Endothelial cell of umbilical vein (primary cell): ENCODE results near the gene HERPUD1. TPM values are rescaled to one million over a fixed set of nuclear protein-coding genes. Genes with fewer than 3 reads are reported as not detected.

Experiments used
- BruUV-seq: library from RNA; stranded (reverse); fragments of 400-500 nt; replicated peaks from 2 replicates; lab custom pipeline; 2021; lab: Mats Ljungman, UMichigan
- CTCF ChIA-PET: fragments of 300-600, 350-600 bp; sonication (Branson Sonifier 250); formaldehyde crosslinking; loops from one replicate; lab custom pipeline; 2021; ENCODE audit warnings: antibody characterized with exemption, inconsistent platforms; lab: Charles Lee
- POLR2A ChIA-PET: fragments of 300-600, 350-600 bp; sonication (Branson Sonifier 250); formaldehyde crosslinking; loops from one replicate; lab custom pipeline; 2021; ENCODE audit warnings: antibody characterized with exemption, inconsistent platforms; lab: Charles Lee
- DNase-seq: peaks from one replicate; pipeline ENCODE4 v3.0.0-alpha.2; 2011; ENCODE audit warnings: low read depth, low spot score
- FAIRE-seq: peaks from 2 replicates; lab custom pipeline; 2011; peaks lifted over from hg19 to GRCh38; lab: Jason Lieb, UNC
- H2AFZ ChIP-seq: 2 replicates; pipeline ENCODE4 v1.6.0; 2012; ENCODE audit warnings: low read depth, low read length, control low read depth, inconsistent platforms
- H3K27ac ChIP-seq: 2 replicates; pipeline ENCODE4 v1.5.1; 2011; ENCODE audit warnings: low read depth, mild to moderate bottlenecking, control low read depth, low read length, moderate library complexity; ENCODE audit not compliant: insufficient read depth
- H3K27me3 ChIP-seq, 2 experiments: 2 replicates each; pipeline versions ENCODE4 v1.6.0 to v1.6.1; 2011; ENCODE audit warnings: low read length in 2 of 2, mixed read lengths in 1 of 2; ENCODE audit not compliant: control insufficient read depth in 2 of 2, insufficient read depth in 2 of 2
- H3K36me3 ChIP-seq, 2 experiments: 2 replicates in 1 of 2; 3 replicates in 1 of 2; pipeline ENCODE4 v1.5.1; 2011; ENCODE audit warnings: low read length in 2 of 2, mild to moderate bottlenecking in 1 of 2, moderate library complexity in 1 of 2; ENCODE audit not compliant: control insufficient read depth in 2 of 2, insufficient read depth in 2 of 2; ENCODE audit errors: extremely low read depth in 1 of 2
- H3K4me1 ChIP-seq: 3 replicates; pipeline ENCODE4 v1.5.1; 2011; ENCODE audit warnings: mild to moderate bottlenecking, low read length; ENCODE audit not compliant: control insufficient read depth, insufficient read depth; ENCODE audit errors: extremely low read depth
- H3K4me2 ChIP-seq: 2 replicates; pipeline ENCODE4 v1.6.1; 2011; ENCODE audit warnings: low read length, control low read depth, mixed read lengths; ENCODE audit not compliant: insufficient read depth
- H3K4me3 ChIP-seq, 3 experiments: fragments of 200-600 bp in 1 of 3; sonication (generic), shearing (Covaris generic) in 1 of 3; replicated peaks in 1 of 3; 2 replicates each; pipeline ENCODE4 v1.5.1; 2011 to 2016; ENCODE audit warnings: control low read depth in 3 of 3, low read length in 3 of 3, mild to moderate bottlenecking in 2 of 3, inconsistent platforms in 1 of 3, low read depth in 1 of 3, moderate library complexity in 1 of 3; ENCODE audit not compliant: insufficient read depth in 1 of 3
- H3K79me2 ChIP-seq: 2 replicates; pipeline ENCODE4 v1.6.0; 2012; ENCODE audit warnings: low read length, inconsistent platforms; ENCODE audit not compliant: control insufficient read depth, insufficient read depth
- H3K9ac ChIP-seq: replicated peaks from 2 replicates; pipeline ENCODE3; 2011; ENCODE audit warnings: low read length, control low read depth; ENCODE audit not compliant: insufficient read depth; ENCODE audit errors: extremely low read depth
- H3K9me1 ChIP-seq: replicated peaks from 3 replicates; pipeline ENCODE4 v1.6.0; 2011; ENCODE audit warnings: mild to moderate bottlenecking, low read length; ENCODE audit not compliant: control insufficient read depth, insufficient read depth; ENCODE audit errors: extremely low read depth
- H3K9me3 ChIP-seq: replicated peaks from 2 replicates; pipeline ENCODE4 v1.5.1; 2012; ENCODE audit warnings: low read length, inconsistent platforms; ENCODE audit not compliant: control insufficient read depth, insufficient read depth
- H4K20me1 ChIP-seq: replicated peaks from 2 replicates; pipeline ENCODE3; 2011; ENCODE audit warnings: mild to moderate bottlenecking, low read length; ENCODE audit not compliant: control insufficient read depth, insufficient read depth; ENCODE audit errors: extremely low read depth
- EZH2 ChIP-seq: IDR thresholded peaks from 2 replicates; pipeline ENCODE4 v1.6.1; 2012; ENCODE audit warnings: borderline replicate concordance, low read depth, mild to moderate bottlenecking, moderate library complexity, low read length, inconsistent platforms; ENCODE audit not compliant: severe bottlenecking
- FOS ChIP-seq: IDR thresholded peaks from 2 replicates; pipeline ENCODE4 v1.6.1; 2011; ENCODE audit warnings: mild to moderate bottlenecking, low read length, moderate library complexity, borderline replicate concordance; ENCODE audit not compliant: insufficient read depth
- GATA2 ChIP-seq: IDR thresholded peaks from 2 replicates; pipeline ENCODE4 v1.7.0; 2011; ENCODE audit warnings: low read depth, mild to moderate bottlenecking, moderate library complexity, mixed read lengths, low read length; ENCODE audit not compliant: insufficient read length, insufficient read depth
- JUN ChIP-seq: IDR thresholded peaks from 2 replicates; pipeline ENCODE4 v1.6.1; 2011; ENCODE audit warnings: borderline replicate concordance, low read depth; ENCODE audit not compliant: insufficient read length, insufficient read depth
- MYC ChIP-seq: IDR thresholded peaks from one replicate; pipeline ENCODE4 v1.6.1; 2011; ENCODE audit warnings: mild to moderate bottlenecking, low read depth, low read length
- POLR2A ChIP-seq: IDR thresholded peaks from 2 replicates; pipeline ENCODE4 v1.6.1; 2012; ENCODE audit warnings: low read depth, mild to moderate bottlenecking, control low read depth, low read length
- POLR2AphosphoS5 ChIP-seq: IDR thresholded peaks from 2 replicates; pipeline ENCODE4 v1.6.1; 2012; ENCODE audit warnings: low read depth, mild to moderate bottlenecking, control low read depth, low read length, moderate library complexity; ENCODE audit not compliant: insufficient read depth
- dilution Hi-C: fragments of 300-500 bp; cut with MboI; formaldehyde crosslinking; loops from one replicate; pipeline ENCODE4 v1.15.0; 2019; ENCODE audit warnings: low sequenced_read_pairs; ENCODE audit not compliant: extremely low pct_ligation_motif_present
- intact Hi-C: fragments of 100-400 bp; cut with micrococcal nuclease; formaldehyde crosslinking; loops from one replicate; pipeline ENCODE4 v1.10.0; 2022
- polyA plus RNA-seq, 4 experiments: library from polyadenylated mRNA; depleted of rRNA in 3 of 4; stranded (reverse) in 3 of 4; unstranded in 1 of 4; fragments of >200 nt; gene quantifications; 2 replicates each; pipeline versions ENCODE4 v1.2.1 to v1.2.3, GENCODE V29; 2011 to 2012; ENCODE audit warnings: missing spikeins in 1 of 4
- total RNA-seq: library from RNA; stranded (reverse); gene quantifications from 2 replicates; pipeline ENCODE4 v1.2.3, GENCODE V29; 2021
- TF ChIP-seq, protein P1 (sequence below): IDR thresholded peaks from 2 replicates; pipeline ENCODE4 v1.6.1; 2011; ENCODE audit not compliant: insufficient read depth, insufficient read length
- TF ChIP-seq, protein P2 (sequence below), 2 donors: IDR thresholded peaks; 1 replicate in 1 of 2; 2 replicates in 1 of 2; pipeline ENCODE4 v1.5.1; 2011; ENCODE audit warnings: low read length in 2 of 2, mild to moderate bottlenecking in 2 of 2, moderate library complexity in 2 of 2, control low read depth in 1 of 2, inconsistent platforms in 1 of 2, low read depth in 1 of 2; ENCODE audit not compliant: insufficient read depth in 1 of 2; ENCODE audit errors: extremely low read depth in 1 of 2

The HERPUD1 gene
- total and polyA plus RNA-seq, 2 donors (not counting 3 experiments of a cell fraction or from before 2014, with no cell fraction given): 107 to 109 TPM

DNA sequence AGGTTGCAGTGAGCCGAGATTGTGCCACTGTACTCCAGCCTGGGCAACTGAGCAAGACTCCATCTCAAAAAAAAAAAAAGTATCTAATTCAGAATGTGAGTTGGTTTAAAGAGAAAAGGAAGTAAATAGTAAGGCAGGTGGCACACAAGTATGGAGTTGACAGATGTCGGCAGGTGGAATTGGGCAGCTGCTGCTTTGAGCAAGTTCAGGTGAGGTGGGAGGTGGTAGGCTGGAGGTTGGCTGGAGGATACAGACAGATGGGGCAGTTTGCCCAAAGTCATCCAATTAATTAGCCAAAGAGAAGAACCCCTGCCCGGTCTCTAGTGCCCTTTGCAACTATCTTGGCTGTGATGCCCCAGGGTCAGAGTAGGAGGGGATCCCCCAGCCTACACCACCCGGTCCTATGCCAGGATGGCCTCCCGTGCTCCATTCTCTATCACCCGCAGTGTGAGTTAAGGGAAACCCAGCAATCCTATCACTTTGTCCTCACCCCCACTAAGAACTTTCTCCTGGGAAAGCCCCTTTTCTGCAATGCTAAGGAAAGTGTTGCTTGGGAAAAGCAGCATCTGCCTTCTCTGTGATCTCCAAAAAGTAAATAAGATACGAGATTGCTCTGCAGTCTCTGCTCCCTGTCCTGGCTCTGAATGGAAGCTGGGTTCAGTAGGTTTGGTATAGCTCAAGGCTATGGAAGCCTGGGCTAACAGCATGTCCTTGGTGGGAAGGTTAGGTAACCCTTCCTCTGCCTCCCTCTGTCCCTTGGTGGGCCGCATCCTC, 34.7 kb upstream of the HERPUD1 start:
- intact Hi-C loops: no loop called here
- ChIA-PET CTCF (no interaction called here), POLR2A (no interaction called here)

DNA sequence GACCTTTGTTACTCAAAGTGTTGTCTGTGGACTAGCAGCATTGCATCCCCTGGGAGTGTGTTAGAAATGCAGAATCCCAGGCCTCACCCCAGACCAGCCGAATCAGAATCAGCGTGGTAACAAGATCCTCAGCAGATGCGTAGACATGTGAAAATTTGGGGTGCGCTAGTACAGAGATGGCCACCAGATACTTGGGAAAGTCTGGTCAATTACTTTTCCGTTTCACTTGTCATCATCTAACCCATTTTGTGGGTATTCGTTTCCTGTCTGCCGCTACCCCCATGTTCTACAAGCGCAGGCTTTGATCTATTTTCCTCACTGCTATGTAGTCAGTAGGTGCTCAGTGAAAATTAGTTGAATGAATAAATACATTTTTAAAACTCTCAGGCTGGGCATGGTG, 33.1 kb upstream of the HERPUD1 start:
- intact Hi-C loops: no loop called here
- POLR2A ChIA-PET: no interaction called here
- H3K4me2 ChIP-seq: no peak overlapping the region

More for the DNA sequence above, 34.7 kb upstream of the HERPUD1 start:
- Histone ChIP-seq H3K9me3 (no peaks in the 10 kb centered on the region), H3K9ac (no peak overlapping the region), H3K4me3 (no peak overlapping the region), H3K27me3 (no peaks in the 10 kb centered on the region), H3K27ac (no peak overlapping the region), H3K79me2 (no peaks in the 10 kb centered on the region), H2AFZ (no peak overlapping the region), H3K9me1 (no peaks in the 10 kb centered on the region), H3K4me2 (no peak overlapping the region), H4K20me1 (no peaks in the 10 kb centered on the region), H3K4me1 (no peaks in the 10 kb centered on the region), H3K36me3 (no peaks in the 10 kb centered on the region)
- TF ChIP-seq, protein P1, sequence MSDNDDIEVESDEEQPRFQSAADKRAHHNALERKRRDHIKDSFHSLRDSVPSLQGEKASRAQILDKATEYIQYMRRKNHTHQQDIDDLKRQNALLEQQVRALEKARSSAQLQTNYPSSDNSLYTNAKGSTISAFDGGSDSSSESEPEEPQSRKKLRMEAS: no peak
- TF ChIP-seq POLR2AphosphoS5 (no peak), MYC (no peak), POLR2A (no peak)
- no TSS peak for BruUV-seq
- FAIRE-seq (no peak), DNase-seq (no peak)
- dilution Hi-C loops: no loop called here

More for the DNA sequence above, 33.1 kb upstream of the HERPUD1 start:
- no peaks in the 10 kb centered on the region for H3K4me1 ChIP-seq
- BruUV-seq: no TSS peak
- H3K4me3 ChIP-seq: no peak overlapping the region
- no peaks in the 10 kb centered on the region for H3K36me3 ChIP-seq
- H4K20me1 ChIP-seq: no peaks in the 10 kb centered on the region
- H3K79me2 ChIP-seq: no peaks in the 10 kb centered on the region
- H3K9me3 ChIP-seq: no peaks in the 10 kb centered on the region
- H3K9me1 ChIP-seq: no peaks in the 10 kb centered on the region
- no peak for FAIRE-seq
- no peak overlapping the region for H3K27ac ChIP-seq
- CTCF ChIA-PET: no interaction called here
- TF ChIP-seq GATA2: no peak
- no peak for TF ChIP-seq POLR2A
- TF ChIP-seq FOS: no peak
- TF ChIP-seq EZH2: no peak
- TF ChIP-seq, protein P1: no peak
- no peak for TF ChIP-seq POLR2AphosphoS5
- no peak for TF ChIP-seq JUN
- TF ChIP-seq MYC: no peak
- TF ChIP-seq, protein P2, sequence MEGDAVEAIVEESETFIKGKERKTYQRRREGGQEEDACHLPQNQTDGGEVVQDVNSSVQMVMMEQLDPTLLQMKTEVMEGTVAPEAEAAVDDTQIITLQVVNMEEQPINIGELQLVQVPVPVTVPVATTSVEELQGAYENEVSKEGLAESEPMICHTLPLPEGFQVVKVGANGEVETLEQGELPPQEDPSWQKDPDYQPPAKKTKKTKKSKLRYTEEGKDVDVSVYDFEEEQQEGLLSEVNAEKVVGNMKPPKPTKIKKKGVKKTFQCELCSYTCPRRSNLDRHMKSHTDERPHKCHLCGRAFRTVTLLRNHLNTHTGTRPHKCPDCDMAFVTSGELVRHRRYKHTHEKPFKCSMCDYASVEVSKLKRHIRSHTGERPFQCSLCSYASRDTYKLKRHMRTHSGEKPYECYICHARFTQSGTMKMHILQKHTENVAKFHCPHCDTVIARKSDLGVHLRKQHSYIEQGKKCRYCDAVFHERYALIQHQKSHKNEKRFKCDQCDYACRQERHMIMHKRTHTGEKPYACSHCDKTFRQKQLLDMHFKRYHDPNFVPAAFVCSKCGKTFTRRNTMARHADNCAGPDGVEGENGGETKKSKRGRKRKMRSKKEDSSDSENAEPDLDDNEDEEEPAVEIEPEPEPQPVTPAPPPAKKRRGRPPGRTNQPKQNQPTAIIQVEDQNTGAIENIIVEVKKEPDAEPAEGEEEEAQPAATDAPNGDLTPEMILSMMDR (IDR thresholded peaks at IDR 0.05; ENCODE audit: extremely low read depth in 1 of 2, insufficient read depth in 1 of 2, low read depth in 1 of 2, low read length in 2 of 2): no peak
- H2AFZ ChIP-seq: no peak overlapping the region
- no peak overlapping the region for H3K9ac ChIP-seq
- no peaks in the 10 kb centered on the region for H3K27me3 ChIP-seq
- dilution Hi-C loops: no loop called here
- no peak for DNase-seq
